ENCODE measurements around the gene MLH1.

DNA sequence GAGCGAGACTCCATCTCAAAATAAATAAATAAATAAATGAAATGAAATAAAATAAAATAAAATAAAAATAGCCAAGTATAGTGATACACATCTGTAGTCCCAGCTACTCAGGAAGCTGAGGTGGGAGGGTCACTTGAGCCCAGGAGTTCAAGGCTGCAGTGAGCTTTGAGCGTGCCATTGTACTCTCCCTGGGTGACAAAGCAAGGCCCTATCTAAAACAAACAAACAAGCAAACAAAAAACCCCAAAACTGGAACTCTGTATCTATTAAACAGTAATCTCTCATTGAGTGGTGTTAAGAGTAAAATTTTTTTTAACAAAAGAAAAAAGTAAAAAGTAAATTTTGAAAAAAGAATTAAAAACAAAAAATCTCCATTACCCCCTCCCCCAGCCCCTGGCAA lies 21.2 kb upstream of the MLH1 start:
- TF ChIP-seq EP300 (IDR thresholded peaks at IDR 0.05) (no peak), CTCF (IDR thresholded peaks at IDR 0.05) (no peak), POLR2AphosphoS5 (IDR thresholded peaks at IDR 0.05) (no peak), POLR2A (IDR thresholded peaks at IDR 0.05) (no peak)

Data from sigmoid colon (tissue), 4 donors.